IgD-negative memory B cell (primary cell): ENCODE results near the gene ITGA11. TPM values are rescaled to one million over a fixed set of nuclear protein-coding genes. Genes with fewer than 3 reads are reported as not detected.
A peak's percentile ranks its signal among the peaks of the same experiment; 100 is the strongest.

Source experiments
- H3K27ac Mint-ChIP-seq, 3 donors: one replicate each; pipeline ENCODE4 v1.8.0; 2020 to 2022; ENCODE audit warnings: mild to moderate bottlenecking in 3 of 3, mixed read lengths in 3 of 3, moderate library complexity in 1 of 3
- H3K27me3 Mint-ChIP-seq: one replicate; pipeline ENCODE4 v1.8.0; 2021; ENCODE audit warnings: mixed read lengths
- H3K36me3 Mint-ChIP-seq: one replicate; pipeline ENCODE4 v1.8.0; 2020; ENCODE audit warnings: mild to moderate bottlenecking, mixed read lengths
- H3K4me1 Mint-ChIP-seq, 3 donors: one replicate each; pipeline ENCODE4 v1.8.0; 2020 to 2022; ENCODE audit warnings: mixed read lengths in 3 of 3, mild to moderate bottlenecking in 1 of 3
- H3K4me3 Mint-ChIP-seq, 4 donors: one replicate each; pipeline ENCODE4 v1.8.0; 2020 to 2022; ENCODE audit warnings: mild to moderate bottlenecking in 4 of 4, mixed read lengths in 4 of 4, moderate library complexity in 3 of 4
- H3K9me3 Mint-ChIP-seq, 3 donors: one replicate each; pipeline ENCODE4 v1.8.0; 2020 to 2021; ENCODE audit warnings: mixed read lengths in 3 of 3, mild to moderate bottlenecking in 1 of 3
- polyA plus RNA-seq: library from polyadenylated mRNA; unstranded; fragments of 300-500 nt; fragmentation: Illumina TruSeq; gene quantifications from one replicate; pipeline ENCODE4 v1.2.3, GENCODE V29; 2021

The ITGA11 gene
- polyA plus RNA-seq, 1 donor from 2014 or later: not detected

- Mint-ChIP-seq H3K36me3 (no peaks in the 10 kb centered on the region), H3K4me3 (no peak overlapping the region), H3K4me1 (no peaks in the 10 kb centered on the region), H3K27me3 (peaks cover 11% of the 10 kb centered on the region), H3K27ac (no peak overlapping the region), H3K9me3 (no peaks in the 10 kb centered on the region)
Observed at GRCh38 chr15:68385671-68386586, 46.0 kb downstream of the ITGA11 start.

GRCh38 chr15:68385240-68385561 lies 46.8 kb downstream of the ITGA11 start:
- Mint-ChIP-seq H3K9me3 (no peaks in the 10 kb centered on the region), H3K27ac (no peak overlapping the region), H3K36me3 (no peaks in the 10 kb centered on the region), H3K4me3 (no peak overlapping the region), H3K4me1 (no peaks in the 10 kb centered on the region), H3K27me3 (peaks cover 6% of the 10 kb centered on the region)

GRCh38 chr15:68384451-68385239 lies 47.3 kb downstream of the ITGA11 start:
- Mint-ChIP-seq H3K4me1 (peaks cover 0 to 3% (median 0%) of the 10 kb centered on the region in 3 donors), H3K4me3 (no peak overlapping the region), H3K9me3 (no peaks in the 10 kb centered on the region), H3K27me3 (peaks cover 2% of the 10 kb centered on the region), H3K27ac (no peak overlapping the region), H3K36me3 (no peaks in the 10 kb centered on the region)

- H3K4me3 Mint-ChIP-seq: no peak overlapping the region
- no peaks in the 10 kb centered on the region for H3K36me3 Mint-ChIP-seq
- H3K4me1 Mint-ChIP-seq: peaks cover 0 to 4% (median 0%) of the 10 kb centered on the region in 3 donors
- peaks cover 5% of the 10 kb centered on the region for H3K27me3 Mint-ChIP-seq
- peak overlapping the region in 1 of 3 donors; percentile 11 for H3K27ac Mint-ChIP-seq
- no peaks in the 10 kb centered on the region for H3K9me3 Mint-ChIP-seq
Observed at GRCh38 chr15:68383161-68384074, 48.5 kb downstream of the ITGA11 start.

- Mint-ChIP-seq H3K4me1 (peaks cover 0 to 4% (median 0%) of the 10 kb centered on the region in 3 donors), H3K27me3 (peaks cover 5% of the 10 kb centered on the region), H3K27ac (no peak overlapping the region), H3K4me3 (no peak overlapping the region), H3K9me3 (no peaks in the 10 kb centered on the region), H3K36me3 (no peaks in the 10 kb centered on the region)
Observed at GRCh38 chr15:68382286-68383007, 49.5 kb downstream of the ITGA11 start.

- H3K27ac Mint-ChIP-seq: no peak overlapping the region
Observed at GRCh38 chr15:68380456-68380855, 51.5 kb downstream of the ITGA11 start.

GRCh38 chr15:68379759-68380290 lies 52.1 kb downstream of the ITGA11 start:
- peaks cover 5% of the 10 kb centered on the region for H3K27me3 Mint-ChIP-seq
- H3K4me1 Mint-ChIP-seq: peaks cover 0 to 4% (median 0%) of the 10 kb centered on the region in 3 donors
- H3K4me3 Mint-ChIP-seq: no peak overlapping the region
- no peak overlapping the region for H3K27ac Mint-ChIP-seq
- no peaks in the 10 kb centered on the region for H3K9me3 Mint-ChIP-seq
- H3K36me3 Mint-ChIP-seq: no peaks in the 10 kb centered on the region

More at GRCh38 chr15:68380456-68380855, 51.5 kb downstream of the ITGA11 start:
- H3K36me3 Mint-ChIP-seq: no peaks in the 10 kb centered on the region
- no peaks in the 10 kb centered on the region for H3K9me3 Mint-ChIP-seq
- no peak overlapping the region for H3K4me3 Mint-ChIP-seq
- H3K4me1 Mint-ChIP-seq: peaks cover 0 to 4% (median 0%) of the 10 kb centered on the region in 3 donors
- H3K27me3 Mint-ChIP-seq: peaks cover 5% of the 10 kb centered on the region

GRCh38 chr15:68379058-68379758 lies 52.8 kb downstream of the ITGA11 start:
- Mint-ChIP-seq H3K36me3 (no peaks in the 10 kb centered on the region), H3K27me3 (peaks cover 5% of the 10 kb centered on the region), H3K9me3 (no peaks in the 10 kb centered on the region), H3K27ac (no peak overlapping the region), H3K4me1 (peaks cover 0 to 4% (median 0%) of the 10 kb centered on the region in 3 donors), H3K4me3 (no peak overlapping the region)

- peaks cover 0 to 4% (median 0%) of the 10 kb centered on the region in 3 donors for H3K4me1 Mint-ChIP-seq
- H3K36me3 Mint-ChIP-seq: no peaks in the 10 kb centered on the region
- H3K27me3 Mint-ChIP-seq: peaks cover 5% of the 10 kb centered on the region
- no peaks in the 10 kb centered on the region for H3K9me3 Mint-ChIP-seq
- H3K4me3 Mint-ChIP-seq: no peak overlapping the region
- no peak overlapping the region for H3K27ac Mint-ChIP-seq
Observed at GRCh38 chr15:68378595-68378994, 53.4 kb downstream of the ITGA11 start.

- Mint-ChIP-seq H3K4me3 (no peak overlapping the region), H3K4me1 (peaks cover 0 to 4% (median 0%) of the 10 kb centered on the region in 3 donors), H3K9me3 (no peaks in the 10 kb centered on the region), H3K36me3 (no peaks in the 10 kb centered on the region), H3K27ac (no peak overlapping the region), H3K27me3 (peaks cover 5% of the 10 kb centered on the region)
Observed at GRCh38 chr15:68377766-68378165, 54.2 kb downstream of the ITGA11 start.

- Mint-ChIP-seq H3K4me3 (no peak overlapping the region), H3K27me3 (peaks cover 3% of the 10 kb centered on the region), H3K27ac (no peak overlapping the region), H3K36me3 (no peaks in the 10 kb centered on the region), H3K9me3 (no peaks in the 10 kb centered on the region), H3K4me1 (peaks cover 0 to 4% (median 0%) of the 10 kb centered on the region in 3 donors)
Observed at GRCh38 chr15:68376447-68377060, 55.4 kb downstream of the ITGA11 start.

- peaks cover 3% of the 10 kb centered on the region for H3K27me3 Mint-ChIP-seq
- H3K4me1 Mint-ChIP-seq: peaks cover 0 to 4% (median 0%) of the 10 kb centered on the region in 3 donors
- H3K4me3 Mint-ChIP-seq: no peak overlapping the region
- no peak overlapping the region for H3K27ac Mint-ChIP-seq
- H3K9me3 Mint-ChIP-seq: no peaks in the 10 kb centered on the region
- H3K36me3 Mint-ChIP-seq: no peaks in the 10 kb centered on the region
Observed at GRCh38 chr15:68375716-68376220, 56.2 kb downstream of the ITGA11 start.

- Mint-ChIP-seq H3K36me3 (no peaks in the 10 kb centered on the region), H3K4me3 (no peak overlapping the region), H3K27ac (no peak overlapping the region), H3K4me1 (peaks cover 0 to 4% (median 0%) of the 10 kb centered on the region in 3 donors), H3K27me3 (peaks cover 3% of the 10 kb centered on the region), H3K9me3 (no peaks in the 10 kb centered on the region)
Observed at GRCh38 chr15:68375191-68375631, 56.8 kb downstream of the ITGA11 start.
